ENCODE measurements around the gene UBIAD1.

Gene UBIAD1

DNA sequence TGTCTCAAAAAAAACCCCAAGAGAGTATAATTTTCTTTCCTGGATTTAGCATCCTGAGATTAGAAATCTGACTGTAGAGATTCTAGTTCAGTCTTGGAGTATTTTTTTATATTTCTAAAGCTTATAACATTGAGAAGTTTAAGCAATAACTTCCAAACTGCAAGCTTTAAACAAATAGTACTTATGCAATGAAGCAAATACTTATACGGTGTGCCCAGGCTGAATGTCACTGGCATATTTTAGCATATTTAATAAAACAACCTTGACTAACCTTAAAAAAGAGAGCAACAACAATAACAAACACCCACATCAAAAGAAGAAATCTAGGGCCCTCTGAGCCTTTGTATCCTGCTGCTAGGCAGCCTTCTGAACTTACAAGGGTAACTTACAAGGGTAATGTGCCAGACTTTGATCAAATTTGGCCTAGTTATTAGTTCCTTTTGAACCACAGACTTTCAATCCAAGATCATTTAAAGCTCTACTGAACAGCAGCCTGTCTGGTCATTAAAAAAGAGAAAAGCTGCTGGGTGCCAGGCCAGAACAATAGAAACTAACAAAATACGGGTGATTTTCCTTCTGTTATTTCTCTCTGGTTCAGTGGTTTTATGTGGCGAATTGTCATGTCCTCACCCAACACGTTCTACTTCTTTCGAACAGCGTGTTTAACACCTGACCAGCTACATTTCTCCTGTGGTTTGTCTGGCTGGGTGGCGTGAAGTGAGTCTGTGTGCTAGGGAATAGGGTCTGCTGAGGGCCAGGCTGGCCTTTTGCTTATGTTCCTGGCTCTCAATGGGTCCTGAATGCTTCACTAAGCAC, 26.9 kb upstream of the UBIAD1 start:
- Histone ChIP-seq H3K4me2 (ENCODE audit: insufficient read depth, low read length) (no peak overlapping the region), H3K79me2 (ENCODE audit: insufficient read depth, low read length) (no peaks in the 10 kb centered on the region), H3K36me3 (ENCODE audit: insufficient read depth, low read length) (peaks cover 79% of the 10 kb centered on the region), H3K27me3 (ENCODE audit: insufficient read depth, low read length, poor library complexity) (no peaks in the 10 kb centered on the region), H3K9me3 (ENCODE audit: insufficient read depth, low read length, severe bottlenecking) (no peaks in the 10 kb centered on the region), H3K4me1 (ENCODE audit: insufficient read depth, low read length) (no peaks in the 10 kb centered on the region), H3K9ac (ENCODE audit: low read depth, low read length) (no peak overlapping the region), H2AFZ (ENCODE audit: low read depth, low read length) (no peak overlapping the region), H4K20me1 (ENCODE audit: insufficient read depth, low read length) (peaks cover 5% of the 10 kb centered on the region; the same call in 1 of the 2 replicates), H3K4me3 (ENCODE audit: low read depth in 1 of 2, low read length in 2 of 2) (no peak overlapping the region), H3K27ac (ENCODE audit: low read length) (no peak overlapping the region)
- DNase-seq: no peak
- no peak for ATAC-seq (ENCODE audit: insufficient read depth, low read depth)
- TF ChIP-seq EZH2 (IDR thresholded peaks at IDR 0.05; ENCODE audit: borderline replicate concordance, low read depth, low read length, severe bottlenecking) (no peak), CTCF (IDR thresholded peaks at IDR 0.05; ENCODE audit: borderline replicate concordance, extremely low read depth, low read length, poor library complexity, severe bottlenecking) (no peak)

DNA sequence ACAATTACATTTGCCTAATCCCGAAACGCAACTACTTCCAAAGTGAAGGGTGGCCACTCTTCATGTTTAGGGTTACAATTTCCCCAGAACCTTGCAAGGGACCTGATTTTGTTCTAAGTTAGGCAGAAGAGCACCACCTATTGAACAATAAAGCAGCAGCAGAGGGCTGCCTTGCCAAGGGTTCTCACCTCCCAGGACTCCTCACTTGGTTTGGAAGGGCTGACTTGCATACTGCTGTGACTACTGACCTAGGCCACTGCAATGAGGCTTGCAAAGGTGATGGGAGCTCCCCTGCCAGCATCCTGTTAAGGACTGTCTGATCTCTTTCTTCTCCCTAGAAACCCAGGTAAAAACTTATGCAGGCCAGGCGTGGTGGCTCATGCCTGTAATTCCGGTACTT, 24.8 kb upstream of the UBIAD1 start:
- ATAC-seq (ENCODE audit: insufficient read depth, low read depth): no peak

GRCh38 chr1:11252538-11252937, 20.5 kb upstream of the UBIAD1 start:
- H3K36me3 ChIP-seq (ENCODE audit: insufficient read depth, low read length): peaks cover 80% of the 10 kb centered on the region
- H4K20me1 ChIP-seq (ENCODE audit: insufficient read depth, low read length): peaks cover 5% of the 10 kb centered on the region; the same call in 1 of the 2 replicates

More for the DNA sequence above, 24.8 kb upstream of the UBIAD1 start:
- Histone ChIP-seq H4K20me1 (ENCODE audit: insufficient read depth, low read length) (no peaks in the 10 kb centered on the region), H3K9me3 (ENCODE audit: insufficient read depth, low read length, severe bottlenecking) (no peaks in the 10 kb centered on the region), H3K4me3 (ENCODE audit: low read depth in 1 of 2, low read length in 2 of 2) (no peak overlapping the region), H3K4me2 (ENCODE audit: insufficient read depth, low read length) (no peak overlapping the region), H3K9ac (ENCODE audit: low read depth, low read length) (no peak overlapping the region), H3K4me1 (ENCODE audit: insufficient read depth, low read length) (no peaks in the 10 kb centered on the region), H3K27me3 (ENCODE audit: insufficient read depth, low read length, poor library complexity) (no peaks in the 10 kb centered on the region), H3K79me2 (ENCODE audit: insufficient read depth, low read length) (no peaks in the 10 kb centered on the region), H3K36me3 (ENCODE audit: insufficient read depth, low read length) (peaks cover 80% of the 10 kb centered on the region), H2AFZ (ENCODE audit: low read depth, low read length) (no peak overlapping the region), H3K27ac (ENCODE audit: low read length) (no peak overlapping the region)
- no peak for DNase-seq
- no peak for TF ChIP-seq EZH2 (IDR thresholded peaks at IDR 0.05; ENCODE audit: borderline replicate concordance, low read depth, low read length, severe bottlenecking)
- no peak for TF ChIP-seq CTCF (IDR thresholded peaks at IDR 0.05; ENCODE audit: borderline replicate concordance, extremely low read depth, low read length, poor library complexity, severe bottlenecking)

More at GRCh38 chr1:11252538-11252937, 20.5 kb upstream of the UBIAD1 start:
- Histone ChIP-seq H3K27me3 (ENCODE audit: insufficient read depth, low read length, poor library complexity) (no peaks in the 10 kb centered on the region), H3K79me2 (ENCODE audit: insufficient read depth, low read length) (no peaks in the 10 kb centered on the region), H3K27ac (ENCODE audit: low read length) (no peak overlapping the region), H2AFZ (ENCODE audit: low read depth, low read length) (no peak overlapping the region), H3K9ac (ENCODE audit: low read depth, low read length) (no peak overlapping the region), H3K4me3 (ENCODE audit: low read depth in 1 of 2, low read length in 2 of 2) (no peak overlapping the region), H3K9me3 (ENCODE audit: insufficient read depth, low read length, severe bottlenecking) (no peaks in the 10 kb centered on the region), H3K4me2 (ENCODE audit: insufficient read depth, low read length) (no peak overlapping the region), H3K4me1 (ENCODE audit: insufficient read depth, low read length) (no peaks in the 10 kb centered on the region)
- DNase-seq: no peak
- ATAC-seq (ENCODE audit: insufficient read depth, low read depth): no peak
- TF ChIP-seq EZH2 (IDR thresholded peaks at IDR 0.05; ENCODE audit: borderline replicate concordance, low read depth, low read length, severe bottlenecking) (no peak), CTCF (IDR thresholded peaks at IDR 0.05; ENCODE audit: borderline replicate concordance, extremely low read depth, low read length, poor library complexity, severe bottlenecking) (no peak)

Data from DND-41 (cell line).